Umbilical cord (tissue), 2 donors: ENCODE measurements around the gene DAPK3. TPM values are rescaled to one million over a fixed set of nuclear protein-coding genes. Genes with fewer than 3 reads are reported as not detected.
"Not testable (repeated sequence)": the region's sequence is repeated elsewhere in the genome, so short reads cannot be mapped to it uniquely, and the experiment has no call there.

Experiments
- DNase-seq: peaks from one replicate; pipeline ENCODE4 v3.0.0-alpha.2; 2015; ENCODE audit warnings: low spot score
- total RNA-seq: library from RNA; depleted of rRNA; stranded (reverse); fragments of >200 nt; gene quantifications from one replicate; pipeline ENCODE4 v1.2.3, GENCODE V29; 2014; ENCODE audit warnings: low replicate concordance; ENCODE audit not compliant: insufficient read depth

DAPK3 gene
- total RNA-seq = 87.2 TPM

DNA sequence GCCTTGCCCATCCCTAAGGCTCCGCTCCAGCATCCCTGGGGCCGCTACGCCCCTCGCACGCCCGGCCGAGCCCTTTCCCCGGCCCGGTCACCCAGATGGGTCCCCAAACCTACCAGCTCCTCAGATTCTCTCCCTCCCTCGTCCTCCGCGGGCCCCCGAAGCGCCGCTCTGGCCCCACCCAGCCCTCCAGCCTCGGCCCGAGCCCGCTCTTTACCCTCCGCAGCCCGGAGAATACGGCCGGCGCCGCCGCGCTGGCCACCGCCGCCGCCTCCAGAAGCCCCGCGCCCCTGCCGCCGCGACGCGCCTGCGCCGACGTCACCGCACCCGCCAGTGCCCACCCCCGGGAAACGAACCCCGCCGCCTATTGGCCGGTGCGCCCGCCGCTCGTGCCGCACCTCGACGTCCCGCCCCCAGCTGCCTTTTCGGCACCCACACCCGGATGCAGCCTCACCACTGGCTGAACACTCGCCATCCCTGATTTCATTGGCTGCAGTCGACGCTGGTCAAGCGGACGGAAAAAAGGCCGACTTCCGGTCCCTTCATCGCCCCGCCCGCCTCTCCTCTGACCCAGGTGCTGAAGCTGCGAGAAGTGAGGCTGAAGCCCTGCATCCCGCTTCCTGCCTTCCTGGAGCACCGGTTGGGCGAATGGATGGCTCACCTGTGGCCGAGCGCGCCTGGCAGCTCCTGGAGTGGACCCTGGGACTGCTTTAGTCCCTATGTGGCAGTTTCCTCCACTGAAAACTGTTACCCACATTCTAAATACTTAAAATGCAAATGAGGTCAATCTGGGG is at the start of gene DAPK3:
TSS of gene DAPK3 (minus strand) at position 292 of the 791 bp plus-strand sequence. CDS start 1,364 bp downstream, outside the sequence.
- peak; percentile 99 for DNase-seq

DNA sequence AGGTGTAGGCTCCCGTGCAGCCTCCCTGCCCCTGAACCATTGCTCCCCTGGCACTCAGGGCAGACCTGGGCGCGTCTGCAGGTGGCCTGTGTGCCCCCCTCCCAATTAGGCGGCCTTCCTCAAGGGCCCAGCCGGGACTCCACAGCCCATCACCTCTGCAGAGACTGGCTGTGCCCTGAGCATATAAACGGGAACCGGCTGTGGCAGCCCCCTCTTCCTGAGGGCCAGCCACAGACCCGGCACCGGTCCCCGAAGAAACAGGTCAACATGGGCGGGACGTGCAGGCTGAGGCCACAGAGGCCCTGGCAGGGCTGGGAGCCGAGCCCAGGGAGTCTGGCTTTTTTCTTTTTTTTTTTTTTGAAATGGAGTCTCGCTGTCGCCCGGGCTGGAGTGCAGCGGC is 48.7 kb upstream of the DAPK3 start:
- no peak for DNase-seq

DNA sequence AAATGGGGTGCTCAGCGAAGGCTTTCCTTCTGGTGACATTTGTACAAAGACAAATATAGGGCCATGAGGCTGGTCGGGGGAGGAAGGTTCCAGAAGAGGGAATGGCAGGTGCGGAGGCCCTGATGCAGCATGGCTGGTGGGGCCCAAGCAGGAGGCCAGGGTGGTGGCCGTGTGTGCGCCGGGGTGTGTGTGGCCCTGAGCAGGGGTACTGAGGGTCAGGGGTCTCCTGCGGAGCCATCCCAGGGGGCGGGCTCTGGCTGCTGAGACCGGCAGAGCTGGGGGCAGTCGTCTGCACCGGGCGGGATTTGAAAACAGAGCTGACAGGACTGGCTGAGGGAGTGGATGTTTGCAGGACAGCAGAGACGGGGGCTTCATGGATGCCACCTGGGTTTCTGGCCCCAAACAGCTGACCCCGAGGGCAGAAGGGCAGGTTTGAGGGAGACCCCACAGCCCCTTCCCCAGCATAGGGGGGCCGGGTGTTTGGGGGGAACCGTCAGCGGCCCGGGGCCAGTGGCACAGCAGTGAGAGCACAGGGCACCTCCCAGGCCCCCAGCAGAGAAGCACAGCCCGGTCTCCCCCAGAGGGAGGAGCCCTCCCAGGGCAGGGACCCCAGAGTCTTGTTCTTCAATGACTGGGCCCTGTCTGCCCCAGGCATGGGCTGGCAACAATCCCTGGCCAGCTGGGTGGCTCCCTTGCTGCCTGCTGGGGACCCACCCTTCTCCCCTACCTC is 48.0 kb upstream of the DAPK3 start:
- DNase-seq = no peak

DNA sequence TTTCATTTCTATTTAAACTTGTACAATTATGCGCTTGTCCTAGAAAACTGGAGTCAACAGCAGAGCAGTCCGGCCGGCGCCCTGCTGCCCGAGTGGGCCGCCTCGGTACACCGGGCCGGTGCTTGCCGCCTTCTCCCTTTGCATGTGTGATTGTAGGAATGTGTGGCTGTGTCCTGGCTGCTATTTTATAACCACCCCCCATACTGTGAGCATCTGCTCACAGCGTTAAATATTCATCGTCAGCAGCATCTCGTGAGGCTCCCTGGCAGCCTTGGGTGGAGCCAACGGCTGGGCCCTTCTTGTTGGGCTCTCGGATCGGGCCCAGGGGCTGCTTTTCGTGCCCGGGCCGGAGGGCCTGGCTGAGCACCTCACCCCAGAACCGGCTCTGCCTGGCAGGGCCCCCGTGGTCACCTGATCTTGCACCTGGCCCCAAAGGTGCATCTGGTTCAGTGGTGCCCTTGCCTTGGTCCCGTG is 47.3 kb upstream of the DAPK3 start:
- no peak for DNase-seq

DNA sequence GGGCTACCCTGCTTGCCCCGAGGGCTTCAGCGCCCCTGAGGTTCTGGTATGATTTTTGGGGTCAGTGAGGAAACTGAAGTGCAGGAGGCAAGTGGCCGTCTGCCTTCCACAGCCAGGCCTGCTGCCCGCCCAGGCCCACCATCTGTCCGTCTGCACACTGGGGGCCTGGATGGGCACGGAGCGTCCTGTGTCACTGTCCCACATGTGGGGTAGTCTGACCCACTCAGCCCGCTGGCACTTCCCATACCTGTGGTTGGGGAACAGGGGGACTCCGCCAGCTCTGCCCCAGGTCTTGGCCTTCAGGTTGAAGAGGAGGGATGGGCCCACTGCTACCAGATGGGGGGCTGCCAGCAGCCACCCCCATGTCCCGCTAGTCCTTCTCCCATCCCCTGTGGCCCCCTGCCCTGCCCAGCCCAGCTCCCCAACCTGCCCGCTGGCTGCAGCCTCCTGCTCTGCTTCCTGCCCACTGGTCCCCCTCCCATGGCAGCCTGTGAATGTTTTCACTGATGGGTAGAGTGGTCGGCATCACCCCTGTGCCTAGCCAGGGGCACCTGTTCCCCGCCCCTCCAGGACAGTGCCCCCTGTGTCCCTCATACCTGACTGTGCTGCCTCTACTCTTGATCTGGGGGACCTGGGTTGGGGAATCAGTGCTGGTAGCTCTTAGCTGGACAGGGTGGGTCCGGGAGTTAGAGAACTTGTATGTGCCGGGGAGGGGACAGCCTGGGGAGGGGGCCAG is 46.2 kb upstream of the DAPK3 start:
- DNase-seq = no peak

DNA sequence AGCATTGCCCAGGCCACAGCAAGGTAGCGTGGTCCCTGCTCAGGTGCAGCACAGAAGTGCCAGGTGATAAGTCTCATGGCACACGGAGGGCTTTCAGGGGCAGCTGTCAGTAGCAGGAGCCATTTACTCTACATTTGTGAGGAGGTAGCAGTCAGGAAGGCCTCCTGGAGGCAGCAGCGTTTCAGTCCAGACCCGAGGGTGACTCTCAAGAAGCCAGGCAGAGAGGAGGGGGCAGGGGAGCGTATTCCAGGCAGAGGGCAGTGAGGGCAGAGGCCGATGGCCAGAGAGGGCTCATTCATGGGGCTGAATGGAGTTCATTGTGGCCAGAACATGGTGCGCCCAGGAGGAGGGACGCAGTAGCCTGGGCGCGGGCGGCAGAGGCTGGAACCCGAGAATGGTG is 45.6 kb upstream of the DAPK3 start:
- no peak for DNase-seq

DNA sequence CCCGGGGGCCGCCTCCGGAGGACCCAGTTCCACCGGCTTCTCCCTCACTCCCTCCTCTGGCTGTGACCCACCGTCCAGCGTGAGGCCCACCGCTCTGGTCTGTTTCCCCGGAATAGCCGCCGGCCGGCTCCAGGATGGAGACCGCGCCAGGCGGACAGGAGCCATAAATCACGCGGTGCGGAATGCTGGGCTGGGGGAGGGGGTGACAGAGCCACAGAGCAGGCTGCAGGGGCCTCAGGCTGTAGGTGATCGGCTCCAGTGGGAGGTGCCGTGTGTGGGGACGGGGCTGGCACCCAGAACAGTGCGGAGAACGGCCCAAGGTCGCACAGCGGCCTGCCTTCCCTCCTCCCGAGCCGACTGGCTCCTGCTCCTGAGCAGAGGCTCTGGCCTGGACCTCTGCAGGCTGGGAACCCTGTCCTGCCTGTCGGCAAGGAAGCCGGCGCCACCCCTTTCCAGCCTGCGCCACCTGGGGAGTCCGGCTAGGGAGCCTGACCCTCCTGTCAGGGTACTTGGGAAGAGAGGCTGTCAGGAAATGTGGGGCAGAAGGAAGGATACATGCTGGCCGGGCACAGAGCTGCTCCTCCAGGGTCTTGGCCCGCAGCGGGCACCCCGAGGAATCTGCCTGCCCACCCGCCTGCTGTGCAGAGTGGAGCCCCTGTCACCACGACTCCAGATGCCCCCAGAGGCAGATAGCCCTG is 45.0 kb upstream of the DAPK3 start:
- DNase-seq = peak; percentile 53

DNA sequence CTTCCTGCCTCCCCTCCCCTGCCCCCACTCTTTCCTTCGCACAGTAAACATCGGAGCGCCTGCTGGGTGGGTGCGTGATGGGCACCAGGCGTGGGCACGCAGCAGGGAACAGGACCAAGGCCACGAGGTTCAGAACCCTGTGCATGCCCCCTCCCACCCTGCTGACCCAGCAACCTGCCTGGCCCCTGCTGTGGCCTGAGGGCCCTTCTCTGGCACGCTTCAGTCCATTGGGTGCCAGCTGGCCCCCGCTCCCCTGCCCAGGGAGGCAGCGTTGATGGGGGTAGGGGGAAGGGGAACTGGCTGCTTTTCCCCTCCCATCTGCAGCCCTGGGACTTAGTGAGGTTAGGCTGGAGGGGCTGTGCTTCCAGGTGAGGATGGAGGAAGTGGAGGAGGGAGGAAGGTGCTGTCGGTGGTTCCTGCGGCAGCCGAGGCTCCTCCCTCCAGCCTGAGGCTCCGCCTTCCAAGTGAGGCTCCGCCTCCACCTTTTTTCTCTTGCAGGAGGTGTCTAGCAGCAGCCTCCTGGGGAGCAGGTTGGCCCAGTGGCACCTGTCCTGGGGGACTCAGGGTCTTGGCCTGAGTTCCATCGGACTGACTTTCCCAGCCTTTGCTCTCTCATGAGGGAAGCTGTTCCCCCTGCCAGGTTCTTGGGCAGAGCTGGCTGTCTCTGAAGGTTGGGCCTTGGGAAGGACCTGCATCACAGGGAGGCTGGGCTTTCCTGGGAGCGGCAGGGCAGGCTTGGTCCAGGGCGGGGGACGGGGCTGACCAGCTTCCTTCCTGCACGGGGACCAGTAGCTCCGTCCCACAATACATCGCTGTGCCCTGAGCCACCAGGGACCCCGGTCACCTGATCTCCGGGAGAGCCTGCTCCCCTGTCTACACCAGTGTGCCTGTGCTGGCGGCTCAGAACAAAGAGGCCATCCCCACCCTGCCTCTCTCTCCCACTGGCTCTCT is 43.9 kb upstream of the DAPK3 start:
- DNase-seq = peak; percentile 15

DNA sequence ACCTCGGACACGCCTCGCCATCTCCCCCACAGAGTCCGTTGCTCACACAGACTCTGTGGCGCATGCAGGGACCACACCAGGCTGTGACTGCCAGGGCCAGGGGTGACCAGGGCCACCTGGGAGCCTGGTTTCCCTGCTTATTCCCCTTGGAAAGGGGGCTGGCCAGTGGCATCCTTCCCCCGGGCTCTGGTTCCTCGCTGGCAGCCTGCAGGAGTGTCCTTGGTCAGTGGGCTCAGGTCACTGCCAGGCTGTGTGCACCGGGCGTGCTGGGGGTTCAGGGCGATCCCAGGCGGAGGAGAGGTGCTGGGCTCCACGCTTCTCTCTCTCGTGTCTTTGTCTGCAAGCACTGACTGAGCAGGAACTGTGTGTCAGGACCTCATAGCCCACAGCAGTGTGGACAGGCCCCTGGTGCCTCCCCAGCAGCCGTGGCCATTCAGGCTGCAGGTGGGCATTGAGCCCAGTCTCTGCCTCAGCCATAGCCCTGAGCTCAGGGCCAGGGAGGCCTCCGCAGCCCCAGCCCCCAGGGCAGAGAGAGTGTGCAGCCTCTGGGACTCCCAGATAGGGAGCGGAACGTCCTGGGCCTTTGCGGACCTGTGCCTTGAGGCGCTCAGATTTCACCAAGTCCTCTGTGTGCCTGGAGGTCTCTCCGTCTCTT is 43.1 kb upstream of the DAPK3 start:
- no peak for DNase-seq

DNA sequence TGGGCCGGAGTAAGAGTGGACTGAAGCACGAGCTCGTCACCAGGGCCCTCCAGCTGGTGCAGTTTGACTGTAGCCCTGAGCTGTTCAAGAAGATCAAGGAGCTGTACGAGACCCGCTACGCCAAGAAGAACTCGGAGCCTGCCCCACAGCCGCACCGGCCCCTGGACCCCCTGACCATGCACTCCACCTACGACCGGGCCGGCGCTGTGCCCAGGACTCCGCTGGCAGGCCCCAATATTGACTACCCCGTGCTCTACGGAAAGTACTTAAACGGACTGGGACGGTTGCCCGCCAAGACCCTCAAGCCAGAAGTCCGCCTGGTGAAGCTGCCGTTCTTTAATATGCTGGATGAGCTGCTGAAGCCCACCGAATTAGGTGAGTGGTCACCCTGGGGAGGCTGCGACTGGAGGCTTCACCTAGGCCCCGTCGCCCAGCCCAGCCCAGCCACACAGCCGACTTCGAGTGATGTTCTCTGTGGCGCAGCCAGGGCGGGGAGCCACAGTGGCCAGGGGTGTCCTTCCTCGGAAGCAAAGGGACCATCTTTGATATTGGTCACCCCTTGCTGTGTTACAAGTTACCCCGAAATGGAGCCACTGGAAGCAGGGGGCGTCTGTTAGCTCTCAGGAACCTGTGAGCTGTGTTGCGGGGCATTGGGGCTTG is 42.2 kb upstream of the DAPK3 start:
- DNase-seq = no peak

DNA sequence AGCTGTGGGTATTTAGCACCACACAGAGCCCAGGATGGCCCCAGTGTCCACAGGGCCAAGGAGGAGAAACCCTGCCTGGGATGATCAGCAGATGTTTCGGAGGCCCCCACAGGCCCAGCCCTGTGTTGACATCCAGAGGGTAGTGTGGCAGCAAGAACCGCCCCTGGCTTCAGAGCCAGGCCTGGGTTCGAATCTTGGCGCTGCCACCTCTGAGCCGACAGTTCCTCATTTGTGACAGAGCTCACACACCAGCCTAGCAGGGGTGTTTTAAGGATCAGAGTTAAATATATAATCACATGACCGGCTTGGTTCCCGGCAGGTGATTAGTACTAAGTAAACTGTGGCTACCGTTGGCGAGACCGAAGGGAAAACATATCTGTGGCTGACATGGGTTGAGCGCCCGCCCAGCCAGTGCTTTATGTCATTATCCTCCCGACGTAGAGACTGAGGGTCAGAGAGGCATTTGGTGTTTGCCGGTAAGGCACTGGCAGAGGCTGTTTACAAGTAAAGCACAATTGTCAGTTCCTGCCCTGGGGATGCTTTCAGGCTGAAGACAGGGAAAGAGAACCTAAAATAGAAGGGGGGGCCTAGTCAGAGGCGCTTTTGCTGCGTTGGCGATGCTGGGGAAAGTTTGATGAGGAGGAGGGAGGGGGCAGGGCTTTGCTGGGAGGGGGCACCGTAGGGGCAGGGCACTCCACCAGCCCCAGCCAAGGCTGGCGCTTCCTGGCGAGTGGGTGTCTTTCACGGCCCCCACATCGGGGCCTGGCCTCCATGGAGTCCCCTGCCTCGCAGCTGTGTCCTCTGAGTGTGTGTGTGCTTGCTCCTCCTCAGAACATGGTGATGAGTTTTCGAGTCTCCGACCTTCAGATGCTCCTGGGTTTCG is 41.4 kb upstream of the DAPK3 start:
- no peak for DNase-seq

DNA sequence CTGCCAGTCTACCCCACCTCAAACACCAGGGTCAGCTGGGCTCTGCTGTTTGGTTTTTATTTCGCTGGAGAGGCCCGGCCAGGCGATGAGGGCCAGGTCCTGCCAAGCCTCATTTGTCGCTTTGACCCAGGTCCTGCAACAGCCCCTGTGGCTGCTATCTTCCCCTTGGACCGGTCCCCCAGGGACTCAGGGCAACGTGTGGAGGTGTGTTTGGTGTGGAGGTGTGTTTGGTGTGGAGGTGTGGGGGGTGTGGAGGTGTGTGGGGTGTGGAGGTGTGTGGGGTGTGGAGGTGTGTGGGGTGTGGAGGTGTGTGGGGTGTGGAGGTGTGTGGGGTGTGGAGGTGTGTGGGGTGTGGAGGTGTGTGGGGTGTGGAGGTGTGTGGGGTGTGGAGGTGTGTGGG is 40.5 kb upstream of the DAPK3 start:
- DNase-seq = not testable (repeated sequence)

DNA sequence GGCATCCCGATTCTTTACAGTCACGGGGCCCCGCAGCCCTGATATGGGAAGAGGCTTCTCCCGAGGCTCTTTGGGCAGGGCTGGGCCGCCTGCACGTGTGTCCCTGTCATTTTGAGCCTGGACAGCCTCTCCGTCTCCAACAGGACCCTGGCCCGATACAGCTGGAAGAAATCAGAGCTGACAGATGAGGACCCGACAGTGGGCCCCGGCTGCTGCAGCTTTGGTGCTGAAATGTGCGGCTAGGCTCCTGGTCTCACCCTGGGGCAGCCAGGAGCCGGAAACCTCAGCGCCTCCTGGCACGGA is 39.9 kb upstream of the DAPK3 start:
- DNase-seq = no peak

DNA sequence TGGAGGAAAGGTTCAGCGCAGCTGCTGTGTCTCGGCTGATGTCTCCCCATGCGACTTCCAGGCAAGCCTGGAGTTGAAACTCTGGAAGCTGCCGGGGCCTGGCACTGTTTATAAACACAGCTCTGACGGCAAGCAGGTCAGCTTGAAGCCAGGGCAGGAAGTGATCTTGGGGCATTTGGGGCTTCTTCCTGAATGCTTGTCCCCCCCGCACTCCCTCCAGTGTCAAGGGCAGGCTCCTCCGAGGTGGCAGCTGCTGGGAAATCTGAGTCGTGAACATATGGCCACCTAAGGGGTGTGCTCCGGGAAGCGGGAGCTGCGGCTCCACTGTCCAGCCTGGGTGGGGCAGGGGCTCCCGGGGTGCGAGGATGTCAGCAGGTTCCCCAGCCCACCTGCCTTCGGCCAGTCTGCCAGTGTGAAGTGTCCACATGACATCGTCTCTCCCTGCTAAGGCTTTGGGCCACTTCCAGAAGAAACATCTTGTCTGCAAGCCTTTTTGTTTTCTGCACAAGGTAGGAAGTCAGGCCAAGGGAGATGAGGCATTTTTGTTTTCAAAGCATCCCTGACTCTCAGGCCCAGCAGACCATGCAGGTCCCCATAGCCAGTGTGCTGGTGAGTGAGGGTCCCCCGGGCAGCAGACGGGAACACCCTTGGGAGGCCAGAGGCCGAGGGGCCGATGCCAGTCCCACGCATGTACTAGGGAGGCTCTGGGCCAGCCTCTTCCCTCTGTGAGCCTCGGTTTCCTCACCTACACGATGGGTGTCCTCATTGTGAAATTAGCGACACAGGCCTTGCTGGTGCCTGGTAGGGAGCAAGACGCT is 39.3 kb upstream of the DAPK3 start:
- DNase-seq = no peak

DNA sequence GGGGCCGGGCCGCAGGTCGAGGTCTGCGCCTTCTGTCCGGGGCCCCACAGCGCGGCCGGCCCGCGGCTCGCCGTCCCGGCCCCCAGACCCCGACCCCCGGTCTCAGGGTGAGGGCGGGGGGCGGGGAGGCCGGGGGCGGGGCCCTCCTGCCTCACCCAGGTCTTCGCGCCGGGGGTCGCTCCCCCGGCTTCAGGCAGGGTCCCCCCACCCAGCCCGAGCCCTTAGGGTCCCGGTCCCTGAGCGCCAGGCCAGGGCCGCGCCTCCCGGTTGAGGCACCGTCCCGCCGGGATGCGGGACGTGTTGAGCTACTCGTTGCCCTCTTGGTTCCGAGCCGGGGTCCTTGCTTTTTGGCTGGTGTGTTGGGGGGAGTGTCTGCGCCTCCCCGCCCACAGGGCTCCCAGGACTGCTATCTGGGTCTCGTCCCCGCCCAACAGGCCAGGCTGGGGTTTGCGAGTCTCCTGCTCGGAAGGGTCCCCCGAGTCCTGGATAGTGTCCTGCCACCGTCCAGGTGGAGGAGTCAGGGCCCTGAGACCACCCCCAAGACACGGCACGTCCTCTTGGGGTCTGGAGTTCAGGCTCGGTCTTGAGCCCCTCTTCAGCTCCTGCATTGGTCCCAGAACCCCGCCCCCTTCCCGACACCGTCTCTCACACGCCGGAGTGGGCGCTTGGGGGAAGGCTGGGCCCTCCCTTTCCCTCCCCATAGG is 37.1 kb upstream of the DAPK3 start:
- DNase-seq = peak; percentile 27

DNA sequence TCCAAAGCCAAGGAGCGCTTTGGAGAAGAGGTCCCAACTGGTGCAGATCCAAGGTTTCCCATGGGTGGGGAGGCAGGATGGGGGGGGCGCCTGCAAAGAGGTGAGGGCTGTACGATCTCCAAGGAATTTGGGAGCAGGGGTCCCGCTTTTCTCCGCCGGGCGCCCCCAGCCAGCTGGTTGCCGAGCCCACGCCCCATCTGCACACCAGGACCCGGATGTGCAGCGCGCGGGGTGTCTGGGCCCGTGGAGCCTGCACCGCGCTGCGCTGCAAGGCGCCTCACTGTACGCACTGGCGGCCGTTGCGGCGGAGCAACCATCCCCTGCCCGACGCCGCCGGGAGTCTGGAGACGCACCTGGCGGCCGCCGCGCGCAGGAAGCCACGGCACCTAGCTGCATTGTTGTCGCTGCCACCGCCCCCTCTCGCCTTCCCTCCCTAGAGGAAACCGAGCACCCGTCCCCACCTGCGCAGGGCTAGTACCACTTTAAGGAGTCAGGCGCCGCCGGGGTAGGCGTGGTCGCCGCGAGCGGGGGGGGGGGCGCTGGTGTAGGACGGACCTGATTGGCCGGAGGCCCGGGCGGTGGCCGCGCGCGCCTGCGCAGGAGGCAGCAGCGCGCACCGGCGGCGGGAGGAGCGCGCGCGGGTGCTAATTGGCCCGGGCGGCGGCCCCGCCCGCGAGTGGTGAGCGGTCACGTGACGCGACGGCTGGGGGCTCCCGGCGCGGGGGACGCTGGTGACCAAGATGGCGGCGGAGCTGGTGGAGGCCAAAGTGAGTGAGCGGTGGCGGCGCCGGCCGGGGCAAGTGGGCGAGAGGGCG is 36.3 kb upstream of the DAPK3 start, which contains the start of gene PIAS4:
TSS of gene PIAS4 (plus strand) at position 716 of the 815 bp plus-strand sequence. CDS start at position 741, 25 bp downstream.
- DNase-seq = peak; percentile 98
